Thymus (tissue), 11 donors: ENCODE results near the gene RAP1B. TPM values are rescaled to one million over a fixed set of nuclear protein-coding genes. Genes with fewer than 3 reads are reported as not detected.

ENCODE experiments used
- DNase-seq, 9 donors: peaks; one replicate each; pipeline ENCODE4 v3.0.0-alpha.2; 2013; ENCODE audit warnings: low spot score in 9 of 9, low read depth in 6 of 9, missing footprints in 1 of 9
- H3K27ac ChIP-seq, 2 donors: one replicate each; pipeline ENCODE4 v1.5.1; 2013; ENCODE audit warnings: control low read depth in 1 of 2, low read depth in 1 of 2, low read length in 1 of 2, mild to moderate bottlenecking in 1 of 2, moderate library complexity in 1 of 2
- H3K27me3 ChIP-seq, 2 donors: one replicate each; pipeline ENCODE4 v1.5.1; 2013; ENCODE audit warnings: low read length in 1 of 2; ENCODE audit not compliant: control insufficient read depth in 2 of 2, insufficient read depth in 1 of 2
- H3K36me3 ChIP-seq, 2 donors: one replicate each; pipeline ENCODE4 v1.5.1; 2013; ENCODE audit warnings: low read length in 1 of 2, mild to moderate bottlenecking in 1 of 2, moderate library complexity in 1 of 2; ENCODE audit not compliant: control insufficient read depth in 2 of 2, insufficient read depth in 2 of 2
- H3K4me1 ChIP-seq, 2 donors: one replicate each; pipeline ENCODE4 v1.5.1; 2013; ENCODE audit warnings: low read length in 2 of 2; ENCODE audit not compliant: control insufficient read depth in 2 of 2, insufficient read depth in 2 of 2
- H3K4me3 ChIP-seq, 2 donors: one replicate each; pipeline ENCODE4 v1.5.1; 2013; ENCODE audit warnings: low read length in 2 of 2, control low read depth in 1 of 2, mild to moderate bottlenecking in 1 of 2
- H3K9me3 ChIP-seq, 2 donors: one replicate each; pipeline ENCODE4 v1.5.1; 2013; ENCODE audit warnings: low read length in 1 of 2, mild to moderate bottlenecking in 1 of 2; ENCODE audit not compliant: control insufficient read depth in 2 of 2, insufficient read depth in 1 of 2
- WGBS: extraction: QIAGEN DNeasy Blood & Tissue Kit; methylation state at CpG from one replicate; pipeline ENCODE4 v1.1.7; 2013; 5-methylcytosine and 5-hydroxymethylcytosine counted together
- polyA plus RNA-seq: library from polyadenylated mRNA; stranded (reverse); fragments of 200-250 nt; gene quantifications from one replicate; pipeline ENCODE4 v1.2.3, GENCODE V29; 2013
- total RNA-seq: library from RNA; stranded (reverse); fragments of 120-200 nt; gene quantifications from one replicate; pipeline ENCODE4 v1.2.4, GENCODE V29; 2013
- donor health status: healthy.

Gene RAP1B
- total and polyA plus RNA-seq, 2 donors = 172 to 230 TPM

DNA sequence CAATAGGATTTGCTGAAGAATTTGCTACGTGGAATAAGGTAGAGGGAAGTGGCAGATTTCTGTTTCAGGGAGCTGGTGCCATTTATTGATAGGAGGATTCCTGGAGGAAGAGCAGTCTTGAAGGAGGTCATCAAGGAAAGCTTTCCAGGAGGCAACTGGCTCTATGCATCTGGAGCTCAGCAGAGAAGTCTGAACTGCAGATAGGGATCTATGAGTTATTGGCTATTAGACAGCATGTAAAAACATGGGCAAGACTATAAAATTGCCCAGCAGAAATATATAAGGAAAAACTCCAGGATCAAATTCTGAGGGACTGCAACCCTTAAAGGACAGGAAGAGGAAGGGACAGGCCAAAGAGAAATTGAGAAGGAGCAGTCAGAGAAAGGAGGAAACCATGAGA lies 8.9 kb upstream of the RAP1B start:
- no peak overlapping the region for H3K4me3 ChIP-seq
- H3K27me3 ChIP-seq = no peaks in the 10 kb centered on the region
- H3K4me1 ChIP-seq = peaks cover 0 to 14% of the 10 kb centered on the region in 2 donors
- no peak for DNase-seq
- no peaks in the 10 kb centered on the region for H3K9me3 ChIP-seq
- no peak overlapping the region for H3K27ac ChIP-seq
- no peaks in the 10 kb centered on the region for H3K36me3 ChIP-seq
- 67% methylated on average over 1 of the region's 1 CpG for WGBS

GRCh38 chr12:68602720-68603119 lies 8.0 kb upstream of the RAP1B start:
- WGBS = 99% methylated on average over 6 of the region's 6 CpGs

DNA sequence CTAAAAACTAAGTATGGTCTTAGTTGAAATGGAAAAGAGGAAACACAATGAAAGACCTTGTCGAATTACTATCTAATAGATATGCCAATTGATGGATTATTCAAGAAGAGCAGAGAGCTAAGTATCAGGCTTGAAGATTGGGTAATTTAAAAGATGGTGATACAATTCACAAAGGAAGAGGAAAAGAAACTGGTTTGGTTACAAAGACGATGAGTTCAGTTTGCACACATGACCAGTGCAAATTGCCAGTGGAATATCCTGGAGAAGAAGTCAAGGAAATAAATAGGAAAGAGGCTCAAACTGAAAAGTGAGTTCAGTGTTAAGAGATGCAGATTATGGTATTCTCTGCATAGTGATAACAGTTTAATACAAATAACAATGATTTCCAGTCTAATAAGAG lies 2.5 kb upstream of the RAP1B start:
- Histone ChIP-seq H3K27ac (no peak overlapping the region), H3K27me3 (no peaks in the 10 kb centered on the region), H3K4me1 (peaks cover 5 to 12% of the 10 kb centered on the region in 2 donors), H3K4me3 (no peak overlapping the region), H3K9me3 (no peaks in the 10 kb centered on the region), H3K36me3 (no peaks in the 10 kb centered on the region)
- DNase-seq = no peak
- WGBS = 81% methylated on average over 2 of the region's 2 CpGs

More at GRCh38 chr12:68602720-68603119, 8.0 kb upstream of the RAP1B start:
- H3K9me3 ChIP-seq = no peaks in the 10 kb centered on the region
- DNase-seq = no peak
- H3K36me3 ChIP-seq = no peaks in the 10 kb centered on the region
- H3K27ac ChIP-seq = no peak overlapping the region
- no peak overlapping the region for H3K4me3 ChIP-seq
- no peaks in the 10 kb centered on the region for H3K27me3 ChIP-seq
- peaks cover 0 to 14% of the 10 kb centered on the region in 2 donors for H3K4me1 ChIP-seq

- Histone ChIP-seq H3K4me3 (peak overlapping the region; percentile 82 to 95), H3K9me3 (no peaks in the 10 kb centered on the region), H3K27ac (peak overlapping the region; percentile 95 to 99), H3K36me3 (peaks cover 0 to 4% of the 10 kb centered on the region in 2 donors), H3K27me3 (no peaks in the 10 kb centered on the region), H3K4me1 (peaks cover 7 to 16% of the 10 kb centered on the region in 2 donors)
- no peak for DNase-seq
- WGBS = 27% methylated on average over 11 of the region's 11 CpGs
These were observed 715 bp upstream of the RAP1B start for GRCh38 chr12:68609998-68610369.

GRCh38 chr12:68611094-68611805 lies 551 bp downstream of the RAP1B start:
- WGBS = under 1% methylated on average over 72 of the region's 72 CpGs
- peak overlapping the region; percentile 96 to 99 for H3K27ac ChIP-seq
- H3K36me3 ChIP-seq = peaks cover 0 to 4% of the 10 kb centered on the region in 2 donors
- no peaks in the 10 kb centered on the region for H3K27me3 ChIP-seq
- H3K4me1 ChIP-seq = peaks cover 7 to 16% of the 10 kb centered on the region in 2 donors
- DNase-seq = peak in 6 of 9 donors; percentile 46 to 77 (median 49)
- H3K4me3 ChIP-seq = peak overlapping the region; percentile 80 to 95
- no peaks in the 10 kb centered on the region for H3K9me3 ChIP-seq

GRCh38 chr12:68611806-68612160 lies 1.1 kb downstream of the RAP1B start:
- no peak for DNase-seq
- peaks cover 0 to 4% of the 10 kb centered on the region in 2 donors for H3K36me3 ChIP-seq
- no peaks in the 10 kb centered on the region for H3K27me3 ChIP-seq
- 2% methylated on average over 8 of the region's 8 CpGs for WGBS
- peaks cover 7 to 20% of the 10 kb centered on the region in 2 donors for H3K4me1 ChIP-seq
- no peaks in the 10 kb centered on the region for H3K9me3 ChIP-seq
- H3K27ac ChIP-seq = peak overlapping the region; percentile 96 to 99
- peak overlapping the region; percentile 80 to 95 for H3K4me3 ChIP-seq

- H3K4me1 ChIP-seq = peaks cover 7 to 20% of the 10 kb centered on the region in 2 donors
These were observed 1.5 kb downstream of the RAP1B start for GRCh38 chr12:68612202-68612601.

DNA sequence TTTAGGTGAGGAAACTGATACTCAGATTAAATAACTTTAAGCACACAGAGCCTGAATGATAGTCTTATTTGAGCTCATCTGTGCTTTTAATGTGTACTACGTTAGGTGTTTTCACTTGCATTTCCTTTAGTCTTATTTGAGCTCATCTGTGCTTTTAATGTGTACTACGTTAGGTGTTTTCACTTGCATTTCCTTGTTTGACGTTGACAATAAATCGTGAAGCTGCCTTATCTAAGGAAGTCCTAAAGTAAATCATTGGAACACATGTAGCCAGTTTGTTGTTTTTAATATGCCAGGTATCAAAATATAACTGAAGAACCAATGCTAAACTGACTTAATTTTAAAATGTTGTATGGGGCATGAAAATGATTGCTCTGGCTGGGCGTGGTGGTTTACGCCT lies 2.0 kb downstream of the RAP1B start:
- peak overlapping the region; percentile 80 to 95 for H3K4me3 ChIP-seq
- no peaks in the 10 kb centered on the region for H3K9me3 ChIP-seq
- no peaks in the 10 kb centered on the region for H3K27me3 ChIP-seq
- H3K27ac ChIP-seq = peak overlapping the region; percentile 80 to 96
- H3K4me1 ChIP-seq = peaks cover 7 to 20% of the 10 kb centered on the region in 2 donors
- 30% methylated on average over 6 of the region's 6 CpGs for WGBS
- DNase-seq = peak in 2 of 9 donors; percentile 21 to 50
- peaks cover 3 to 4% of the 10 kb centered on the region in 2 donors for H3K36me3 ChIP-seq

More at GRCh38 chr12:68612202-68612601, 1.5 kb downstream of the RAP1B start:
- peak overlapping the region; percentile 80 to 95 for H3K4me3 ChIP-seq
- peak overlapping the region; percentile 58 to 96 for H3K27ac ChIP-seq
- no peaks in the 10 kb centered on the region for H3K27me3 ChIP-seq
- WGBS = 8% methylated on average over 5 of the region's 5 CpGs
- H3K36me3 ChIP-seq = peaks cover 0 to 4% of the 10 kb centered on the region in 2 donors
- no peaks in the 10 kb centered on the region for H3K9me3 ChIP-seq
- DNase-seq = peak in 2 of 9 donors; percentile 17 to 29

DNA sequence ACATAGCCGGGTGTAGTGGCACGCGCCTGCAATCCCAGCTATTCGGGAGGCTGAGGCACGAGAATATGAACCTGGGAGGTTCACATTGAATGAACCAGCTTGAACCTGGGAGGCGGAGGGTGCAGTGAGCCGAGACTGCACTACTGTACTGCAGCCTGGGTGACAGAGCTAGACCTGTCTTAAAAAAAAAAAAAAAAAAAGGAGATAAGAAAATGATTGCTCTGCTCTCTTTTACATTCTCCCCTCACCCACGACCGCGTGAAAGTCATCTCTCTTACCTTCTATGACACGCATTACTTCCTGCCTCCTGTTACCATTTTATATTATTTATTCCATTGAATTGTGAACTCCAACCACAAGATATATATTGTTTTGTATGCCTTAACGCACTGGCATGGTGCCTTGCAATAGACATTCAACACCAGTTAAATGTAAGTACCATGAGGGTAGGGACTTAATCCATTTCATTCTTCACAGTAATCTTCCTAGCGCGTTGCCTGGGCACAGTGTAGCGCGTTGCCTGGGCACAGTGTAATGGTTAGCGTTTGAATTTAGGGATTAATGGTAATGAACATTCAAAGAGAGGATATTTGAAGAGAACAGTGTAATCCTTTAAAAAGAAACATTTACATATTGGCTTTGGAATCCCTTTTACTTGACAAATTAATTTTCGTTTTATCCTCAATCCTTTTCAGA lies 2.7 kb downstream of the RAP1B start:
- 81% methylated on average over 18 of the region's 18 CpGs for WGBS
- peak in 2 of 9 donors; percentile 15 to 59 for DNase-seq
- Histone ChIP-seq H3K27ac (peak overlapping the region; percentile 80 to 96), H3K4me1 (peaks cover 7 to 20% of the 10 kb centered on the region in 2 donors), H3K9me3 (no peaks in the 10 kb centered on the region), H3K27me3 (no peaks in the 10 kb centered on the region), H3K36me3 (peaks cover 4 to 5% of the 10 kb centered on the region in 2 donors), H3K4me3 (peak overlapping the region; percentile 80 to 95)
